ENCODE data around the gene WDR86.

Gene WDR86

DNA sequence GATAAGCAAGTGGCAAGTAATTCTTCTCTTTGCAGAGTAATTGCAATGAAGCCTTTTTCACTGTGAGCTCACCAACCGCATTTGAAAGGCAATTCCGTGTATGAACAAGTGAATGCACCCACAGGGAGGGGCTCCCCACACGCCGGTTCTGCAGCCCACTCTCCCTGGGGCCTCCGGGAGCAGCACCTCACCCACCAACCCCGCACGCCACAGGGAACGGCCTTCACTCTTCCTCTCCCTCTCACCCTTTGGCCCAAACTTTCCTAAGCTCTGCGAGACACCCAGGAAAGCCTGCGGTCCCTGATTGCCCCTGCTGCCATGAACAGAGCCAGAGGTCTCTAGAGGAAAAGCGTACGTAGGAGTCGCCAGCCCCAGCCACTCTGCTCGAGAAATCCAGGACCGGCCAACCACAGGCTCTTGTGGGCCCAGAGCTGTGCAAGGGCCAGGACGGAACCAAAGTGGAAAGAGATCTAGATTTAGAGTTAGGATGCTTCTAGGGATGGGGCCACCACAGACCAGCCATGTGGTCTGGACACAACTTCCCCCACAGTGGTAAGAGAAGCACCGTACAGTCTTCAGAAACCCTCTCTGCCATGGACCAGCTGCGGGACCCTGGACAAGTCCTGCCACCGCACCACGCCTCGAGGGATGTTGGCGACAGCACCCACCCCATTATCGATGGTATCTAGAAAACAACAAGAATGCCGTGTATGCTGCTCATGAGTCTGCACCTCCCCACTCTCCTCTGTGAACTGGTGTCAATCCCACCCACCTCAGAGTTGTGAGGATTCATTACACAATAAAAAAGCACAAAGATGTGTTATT lies 3.6 kb downstream of the WDR86 start:
- no peak for DNase-seq

DNA sequence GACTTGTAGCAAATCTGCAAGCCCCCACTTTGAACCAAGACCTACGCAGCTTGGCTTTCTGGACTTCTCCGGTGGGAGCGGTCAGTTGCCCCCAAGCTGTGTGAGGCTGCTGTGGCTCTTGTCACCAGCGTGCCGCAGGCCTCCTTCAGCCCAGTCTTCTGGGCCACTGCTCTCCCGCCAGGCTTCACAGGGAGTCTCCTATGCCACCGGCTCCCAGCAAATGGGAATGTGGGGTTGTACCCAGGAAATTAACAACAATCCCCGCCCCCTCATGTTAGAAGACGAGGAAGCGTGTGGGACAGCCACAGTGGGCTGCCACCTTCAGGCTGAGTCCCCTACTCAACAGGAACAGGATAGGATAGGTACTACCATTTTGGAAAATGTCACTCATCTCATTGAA lies 4.2 kb downstream of the WDR86 start:
- no peak for DNase-seq

- DNase-seq, result no peak
Measured at GRCh38 chr7:151405056-151405455, 4.8 kb downstream of the WDR86 start.

- DNase-seq, result no peak
Measured at GRCh38 chr7:151404216-151405011, 5.4 kb downstream of the WDR86 start.

DNA sequence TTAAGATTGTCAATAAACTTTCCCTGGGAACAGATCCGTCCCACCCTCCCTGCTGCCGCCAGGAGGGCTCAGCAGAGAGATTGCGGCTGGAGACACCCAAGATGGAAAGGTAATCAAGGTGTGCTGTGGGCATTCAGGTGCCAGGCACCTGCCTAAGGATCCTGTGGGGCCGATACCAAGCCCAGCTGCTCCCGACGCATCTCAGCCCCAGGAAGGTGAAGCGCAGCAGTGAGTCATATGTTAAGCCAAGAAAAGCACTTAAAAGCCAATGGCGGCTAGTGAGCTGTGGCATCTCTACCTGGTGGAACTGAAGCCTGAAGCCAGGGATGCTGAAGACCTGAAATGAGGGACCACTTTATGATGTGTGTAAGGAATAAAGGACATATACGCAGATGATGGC lies 6.1 kb downstream of the WDR86 start:
- DNase-seq, result no peak

DNA sequence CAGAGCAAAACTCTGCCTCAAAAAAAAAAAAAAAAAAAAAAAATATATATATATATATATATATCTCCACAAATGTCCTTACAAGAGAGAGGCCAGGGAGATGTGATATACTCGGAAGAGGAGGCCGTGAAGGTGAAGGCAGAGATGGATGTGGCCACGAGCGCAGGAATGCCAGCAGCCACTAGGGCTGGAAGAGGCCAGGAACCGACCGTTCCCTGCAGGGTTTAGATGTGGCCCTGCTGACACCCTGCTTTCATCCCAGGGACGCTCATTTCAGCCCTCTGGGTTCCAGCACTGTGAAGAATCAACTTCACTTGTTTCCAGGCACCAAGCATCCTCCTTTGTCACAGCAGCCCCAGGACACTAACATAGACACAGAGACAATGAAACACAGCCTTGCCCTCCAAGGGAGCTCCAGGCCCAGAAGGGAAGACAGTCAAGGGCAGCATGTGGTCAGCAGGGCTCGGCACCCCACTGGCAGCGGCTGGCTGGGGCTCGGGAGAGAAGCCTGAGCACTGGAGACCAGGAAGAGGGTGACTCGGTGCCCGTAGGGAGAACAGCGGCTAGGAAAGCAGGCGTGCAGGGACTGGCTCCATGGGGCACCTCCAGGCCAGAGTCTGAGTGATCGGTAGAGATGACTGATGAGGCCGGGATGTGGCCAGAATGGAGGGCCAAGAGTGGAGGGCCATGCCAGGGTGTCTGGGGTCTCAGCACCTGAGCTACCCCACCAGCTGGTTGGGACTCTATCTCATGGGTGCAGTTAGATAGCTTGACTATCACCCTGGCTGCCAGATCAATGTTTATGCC lies 7.6 kb downstream of the WDR86 start:
- DNase-seq, result no peak

GRCh38 chr7:151400626-151401315 lies 9.1 kb downstream of the WDR86 start:
- DNase-seq, result no peak

- DNase-seq, result no peak
Measured at GRCh38 chr7:151399906-151400305, 9.9 kb downstream of the WDR86 start.

- DNase-seq, result no peak
Measured at GRCh38 chr7:151399305-151399601, 10.6 kb downstream of the WDR86 start.

DNA sequence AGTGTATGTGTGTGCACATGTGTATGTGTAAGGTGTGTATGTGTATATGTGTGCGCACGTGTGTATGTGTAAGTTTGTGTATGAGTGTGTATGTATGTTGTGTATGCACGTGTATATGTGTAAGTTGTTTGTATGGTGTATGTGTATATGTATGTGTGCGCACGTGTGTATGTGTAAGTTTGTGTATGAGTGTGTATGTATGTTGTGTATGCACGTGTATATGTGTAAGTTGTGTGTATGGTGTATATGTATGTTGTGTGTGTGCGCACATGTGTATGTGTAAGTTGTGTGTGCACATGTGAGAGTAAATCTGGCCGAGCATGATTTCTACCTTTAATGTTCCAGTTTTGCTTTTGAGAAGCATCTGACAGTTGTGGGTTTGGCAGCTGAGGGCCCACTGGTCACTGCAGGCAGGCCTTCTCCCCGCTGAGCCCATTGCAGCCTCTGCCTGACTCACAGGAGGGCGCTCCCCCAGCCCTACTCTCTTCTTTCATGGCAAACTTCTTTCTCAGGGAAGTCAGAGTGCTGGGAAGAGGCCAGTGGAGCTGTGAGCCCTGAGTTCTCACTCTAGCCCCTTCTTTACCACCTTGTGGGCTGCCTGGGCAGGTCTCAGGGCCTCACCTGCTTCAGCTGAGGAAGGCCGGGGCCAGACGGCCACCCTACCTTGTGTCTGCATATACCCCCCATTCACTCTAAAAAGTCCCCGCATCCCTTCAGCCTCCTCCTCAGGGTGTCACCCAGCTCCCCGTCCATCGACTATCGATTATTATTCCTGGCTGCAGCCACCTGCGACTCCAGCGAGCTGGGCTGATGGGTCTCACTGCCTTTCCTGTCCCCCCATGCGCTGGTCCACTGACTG lies 11.2 kb downstream of the WDR86 start:
- no peak for DNase-seq

DNA sequence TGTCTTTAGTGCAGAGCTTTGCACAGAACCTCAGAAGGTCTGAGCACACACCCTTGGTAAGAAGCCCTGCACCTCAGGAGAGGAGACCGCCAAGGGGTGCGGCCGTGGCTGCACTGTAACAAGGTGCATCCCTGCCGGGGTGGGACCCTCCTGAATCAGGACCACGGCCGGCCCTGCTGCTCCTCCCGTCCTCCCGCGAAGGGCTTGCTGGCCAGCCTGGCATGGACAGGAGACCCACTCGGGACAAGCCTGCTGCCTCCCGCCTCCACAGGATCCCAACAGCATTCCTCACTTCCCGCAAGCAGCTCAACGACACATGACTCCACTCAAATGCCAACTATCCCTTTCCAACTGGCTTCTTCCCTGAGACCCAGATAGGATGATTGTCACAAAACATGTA lies 12.8 kb downstream of the WDR86 start:
- DNase-seq, result no peak

DNA sequence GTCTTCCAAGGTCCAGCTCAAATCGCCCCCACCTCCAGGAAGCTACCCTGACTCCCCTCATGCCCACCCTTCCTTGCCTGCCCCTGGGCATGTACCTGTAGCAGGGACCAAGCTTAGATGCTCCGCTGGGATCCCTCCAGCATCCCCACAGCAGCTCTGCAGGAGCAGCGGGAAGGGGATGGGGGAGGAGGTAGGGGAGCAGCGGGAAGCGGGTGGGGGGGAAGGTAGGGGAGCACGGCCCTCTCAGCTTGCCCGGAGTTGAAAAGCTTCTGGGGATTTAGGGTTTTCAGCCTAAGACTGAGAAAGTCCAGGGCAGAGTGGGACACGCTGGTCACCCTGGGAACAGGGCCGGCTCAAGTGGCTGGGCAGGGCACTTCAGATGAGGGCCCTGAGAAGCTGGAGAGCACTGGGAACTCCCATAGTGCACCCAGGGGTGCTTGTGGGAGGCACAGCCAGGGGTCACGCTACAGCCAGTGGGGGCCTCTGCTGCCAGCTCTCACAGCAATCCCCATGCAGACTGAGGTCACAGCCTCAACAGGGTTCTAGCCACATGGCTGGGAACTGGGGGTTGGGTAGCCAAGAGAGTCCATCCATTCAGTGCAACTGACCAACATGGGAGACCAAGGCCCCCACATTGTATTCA lies 13.4 kb downstream of the WDR86 start:
- DNase-seq, result no peak

DNA sequence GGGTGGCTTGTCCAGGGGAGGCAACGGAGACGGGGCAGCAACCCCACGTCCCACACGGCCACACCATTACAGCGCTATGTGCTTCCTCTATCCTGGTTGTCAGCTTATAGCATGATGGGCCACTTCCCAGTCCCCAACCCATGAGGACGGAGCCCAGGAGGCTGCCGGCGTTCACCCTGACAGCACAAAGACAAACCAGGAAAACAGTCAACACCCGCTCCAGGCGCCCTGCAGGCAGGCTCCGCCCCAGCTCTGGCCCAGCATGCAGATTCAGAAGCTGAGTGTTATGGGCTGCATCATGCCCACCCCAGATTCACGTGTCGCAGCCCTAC lies 14.8 kb downstream of the WDR86 start:
- no peak for DNase-seq

GRCh38 chr7:151394076-151395035 lies 15.5 kb downstream of the WDR86 start:
- no peak for DNase-seq

GRCh38 chr7:151393031-151393977 lies 16.5 kb downstream of the WDR86 start:
- no peak for DNase-seq

DNA sequence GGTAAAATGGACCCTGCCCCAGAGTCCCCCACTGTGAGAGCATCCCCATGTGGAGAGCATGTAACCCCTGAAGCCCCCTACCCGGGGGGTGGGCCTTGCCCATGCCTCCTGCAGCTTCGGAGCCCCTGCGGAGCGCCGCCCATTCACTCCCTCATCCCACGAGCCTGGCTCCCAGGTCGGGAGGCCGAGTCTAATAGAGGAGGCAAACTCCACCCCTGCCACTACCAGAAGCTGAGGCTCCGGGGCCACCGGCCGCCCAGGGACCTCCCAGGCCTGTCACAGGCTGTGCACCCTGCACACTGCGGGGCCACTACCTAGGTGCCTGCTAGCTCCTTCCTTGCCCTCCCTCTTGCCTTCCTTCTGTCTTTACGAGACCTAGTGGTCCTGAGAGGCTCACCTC lies 17.4 kb downstream of the WDR86 start:
- DNase-seq, result no peak

GRCh38 chr7:151392002-151392401 lies 17.8 kb downstream of the WDR86 start:
- no peak for DNase-seq

- DNase-seq, result no peak
Measured at GRCh38 chr7:151391358-151391730, 18.5 kb downstream of the WDR86 start.

Data from CD4-positive, alpha-beta T cell treated with Interleukin-6 for 4 hours (primary cell).